ENCODE data around the gene SMIM21. TPM values are rescaled to one million over a fixed set of nuclear protein-coding genes. Genes with fewer than 3 reads are reported as not detected.

Gene SMIM21
- total RNA-seq, 3 donors from 2014 or later (not counting 1 experiment from before 2014, with no cell fraction given) = not detected

- no peak for ATAC-seq
- no peaks in the 10 kb centered on the region for H3K27me3 ChIP-seq (ENCODE audit: control insufficient read depth, insufficient read depth, low read length)
Observed at GRCh38 chr18:75421656-75422055, 5.8 kb downstream of the SMIM21 start.

DNA sequence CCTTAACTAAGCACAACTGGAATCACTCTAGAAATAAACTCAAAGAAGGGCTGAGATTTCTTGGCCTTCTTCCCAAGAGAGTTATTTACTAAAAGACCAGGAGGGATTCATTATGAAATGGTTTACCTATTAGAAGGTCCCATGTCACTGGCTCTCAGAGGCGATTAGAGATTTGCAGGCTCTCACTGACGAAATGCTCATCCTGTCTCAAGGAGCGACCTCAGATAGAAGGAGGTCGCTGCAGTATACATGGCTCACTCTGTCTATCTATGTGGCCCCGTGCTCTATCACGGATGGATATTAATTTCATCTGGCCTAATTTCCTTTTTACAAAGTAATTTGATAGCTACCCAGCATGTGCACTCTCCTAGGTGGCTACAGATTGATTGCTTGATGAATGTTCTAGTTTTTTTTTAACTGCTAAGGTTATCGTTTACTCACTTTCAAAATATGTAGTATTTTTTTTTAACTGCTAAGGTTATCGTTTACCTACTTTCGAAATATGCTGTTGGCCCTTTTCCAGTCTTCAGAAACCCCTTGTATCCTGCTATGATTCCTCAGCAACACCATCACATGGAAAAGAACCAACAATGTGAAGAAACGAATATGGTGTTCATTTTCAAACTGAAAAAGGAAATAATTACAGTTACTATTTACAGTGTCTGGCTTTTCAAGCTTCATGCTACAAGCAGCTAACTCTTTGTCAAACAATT is 9.1 kb downstream of the SMIM21 start:
- Histone ChIP-seq H3K36me3 (ENCODE audit: control insufficient read depth, insufficient read depth, low read length) (no peaks in the 10 kb centered on the region), H3K4me3 (ENCODE audit: low read length) (no peak overlapping the region), H3K4me1 (ENCODE audit: control insufficient read depth, insufficient read depth, low read length) (no peaks in the 10 kb centered on the region), H3K9me3 (ENCODE audit: control insufficient read depth, insufficient read depth, low read length) (no peaks in the 10 kb centered on the region), H3K27me3 (ENCODE audit: control insufficient read depth, insufficient read depth, low read length) (no peaks in the 10 kb centered on the region), H3K27ac (ENCODE audit: low read length) (no peak overlapping the region)
- TF ChIP-seq, protein P1, sequence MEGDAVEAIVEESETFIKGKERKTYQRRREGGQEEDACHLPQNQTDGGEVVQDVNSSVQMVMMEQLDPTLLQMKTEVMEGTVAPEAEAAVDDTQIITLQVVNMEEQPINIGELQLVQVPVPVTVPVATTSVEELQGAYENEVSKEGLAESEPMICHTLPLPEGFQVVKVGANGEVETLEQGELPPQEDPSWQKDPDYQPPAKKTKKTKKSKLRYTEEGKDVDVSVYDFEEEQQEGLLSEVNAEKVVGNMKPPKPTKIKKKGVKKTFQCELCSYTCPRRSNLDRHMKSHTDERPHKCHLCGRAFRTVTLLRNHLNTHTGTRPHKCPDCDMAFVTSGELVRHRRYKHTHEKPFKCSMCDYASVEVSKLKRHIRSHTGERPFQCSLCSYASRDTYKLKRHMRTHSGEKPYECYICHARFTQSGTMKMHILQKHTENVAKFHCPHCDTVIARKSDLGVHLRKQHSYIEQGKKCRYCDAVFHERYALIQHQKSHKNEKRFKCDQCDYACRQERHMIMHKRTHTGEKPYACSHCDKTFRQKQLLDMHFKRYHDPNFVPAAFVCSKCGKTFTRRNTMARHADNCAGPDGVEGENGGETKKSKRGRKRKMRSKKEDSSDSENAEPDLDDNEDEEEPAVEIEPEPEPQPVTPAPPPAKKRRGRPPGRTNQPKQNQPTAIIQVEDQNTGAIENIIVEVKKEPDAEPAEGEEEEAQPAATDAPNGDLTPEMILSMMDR (IDR thresholded peaks at IDR 0.05) = no peak
- Mint-ChIP-seq H3K4me1 (peaks cover 5 to 6% of the 10 kb centered on the region in 2 donors), H3K36me3 (no peaks in the 10 kb centered on the region), H3K4me3 (no peak overlapping the region), H3K27me3 (ENCODE audit: low read depth in 2 of 2) (peaks cover 2% of the 10 kb centered on the region in 2 donors), H3K27ac (no peak overlapping the region), H3K9me3 (no peaks in the 10 kb centered on the region)
- intact Hi-C loops (cut with micrococcal nuclease) = no loop called here
- DNase-seq = no peak
- 87% methylated on average over 8 of the region's 10 CpGs for WGBS (ENCODE audit: insufficient coverage)
- ATAC-seq = no peak

More at GRCh38 chr18:75421656-75422055, 5.8 kb downstream of the SMIM21 start:
- H3K9me3 Mint-ChIP-seq = no peaks in the 10 kb centered on the region
- DNase-seq = no peak
- WGBS (ENCODE audit: insufficient coverage) = 86% methylated on average over 3 of the region's 3 CpGs
- no peaks in the 10 kb centered on the region for H3K36me3 Mint-ChIP-seq
- H3K4me1 Mint-ChIP-seq = peaks cover 5 to 6% of the 10 kb centered on the region in 2 donors
- no peak overlapping the region for H3K27ac ChIP-seq (ENCODE audit: low read length)
- no peaks in the 10 kb centered on the region for H3K9me3 ChIP-seq (ENCODE audit: control insufficient read depth, insufficient read depth, low read length)
- H3K4me3 Mint-ChIP-seq = no peak overlapping the region
- TF ChIP-seq, protein P1 (IDR thresholded peaks at IDR 0.05) = no peak
- peaks cover 2 to 18% of the 10 kb centered on the region in 2 donors for H3K27me3 Mint-ChIP-seq (ENCODE audit: low read depth in 2 of 2)
- H3K36me3 ChIP-seq (ENCODE audit: control insufficient read depth, insufficient read depth, low read length) = no peaks in the 10 kb centered on the region
- H3K4me1 ChIP-seq (ENCODE audit: control insufficient read depth, insufficient read depth, low read length) = no peaks in the 10 kb centered on the region
- H3K27ac Mint-ChIP-seq = no peak overlapping the region
- intact Hi-C loops (cut with micrococcal nuclease) = no loop called here
- H3K4me3 ChIP-seq (ENCODE audit: low read length) = no peak overlapping the region

DNA sequence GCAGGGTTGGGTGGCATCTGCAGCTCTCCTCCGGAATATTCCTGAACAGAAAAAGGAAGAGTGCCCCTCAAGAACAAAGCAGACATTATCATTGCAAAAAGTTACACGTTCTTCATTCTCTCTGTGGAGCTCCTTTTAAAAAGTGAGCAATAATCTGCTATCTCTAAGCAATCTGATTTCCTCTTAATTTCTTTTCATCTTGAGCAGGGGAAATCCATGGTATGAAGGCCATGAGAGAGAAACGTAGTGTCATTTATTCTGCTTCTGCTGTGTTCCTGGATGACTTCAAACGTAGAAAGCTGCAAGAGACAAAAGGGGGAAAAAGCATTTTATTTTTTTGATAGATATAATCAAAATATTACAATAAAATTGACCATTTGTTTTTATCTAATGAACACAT is 16.9 kb downstream of the SMIM21 start:
- DNase-seq (peak in 1 of 2 donors; percentile 15), ATAC-seq (no peak)
- Histone ChIP-seq H3K27ac (ENCODE audit: low read length) (no peak overlapping the region), H3K36me3 (ENCODE audit: control insufficient read depth, insufficient read depth, low read length) (no peaks in the 10 kb centered on the region), H3K4me3 (ENCODE audit: low read length) (no peak overlapping the region), H3K9me3 (ENCODE audit: control insufficient read depth, insufficient read depth, low read length) (no peaks in the 10 kb centered on the region), H3K4me1 (ENCODE audit: control insufficient read depth, insufficient read depth, low read length) (no peaks in the 10 kb centered on the region), H3K27me3 (ENCODE audit: control insufficient read depth, insufficient read depth, low read length) (no peaks in the 10 kb centered on the region)
- 96% methylated on average over 1 of the region's 4 CpGs for WGBS (ENCODE audit: insufficient coverage)
- TF ChIP-seq, protein P1 (IDR thresholded peaks at IDR 0.05) = no peak
- Mint-ChIP-seq H3K4me3 (no peak overlapping the region), H3K9me3 (no peaks in the 10 kb centered on the region), H3K27me3 (ENCODE audit: low read depth in 2 of 2) (peaks cover 6 to 10% of the 10 kb centered on the region in 2 donors), H3K36me3 (no peaks in the 10 kb centered on the region), H3K27ac (no peak overlapping the region), H3K4me1 (no peaks in the 10 kb centered on the region)
- intact Hi-C loops (cut with micrococcal nuclease) = no loop called here

GRCh38 chr18:75409806-75410205 is 17.7 kb downstream of the SMIM21 start:
- Mint-ChIP-seq H3K27ac (no peak overlapping the region), H3K27me3 (ENCODE audit: low read depth in 2 of 2) (peaks cover 7 to 13% of the 10 kb centered on the region in 2 donors), H3K36me3 (no peaks in the 10 kb centered on the region), H3K4me3 (no peak overlapping the region), H3K4me1 (no peaks in the 10 kb centered on the region), H3K9me3 (no peaks in the 10 kb centered on the region)
- H3K4me1 ChIP-seq (ENCODE audit: control insufficient read depth, insufficient read depth, low read length) = no peaks in the 10 kb centered on the region
- 85% methylated on average over 9 of the region's 9 CpGs for WGBS (ENCODE audit: insufficient coverage)
- no peaks in the 10 kb centered on the region for H3K9me3 ChIP-seq (ENCODE audit: control insufficient read depth, insufficient read depth, low read length)
- ATAC-seq = no peak
- no peak for DNase-seq
- H3K4me3 ChIP-seq (ENCODE audit: low read length) = no peak overlapping the region
- no peak overlapping the region for H3K27ac ChIP-seq (ENCODE audit: low read length)
- TF ChIP-seq, protein P1 (IDR thresholded peaks at IDR 0.05) = no peak
- no peaks in the 10 kb centered on the region for H3K27me3 ChIP-seq (ENCODE audit: control insufficient read depth, insufficient read depth, low read length)
- intact Hi-C loops (cut with micrococcal nuclease) = no loop called here
- H3K36me3 ChIP-seq (ENCODE audit: control insufficient read depth, insufficient read depth, low read length) = no peaks in the 10 kb centered on the region
